Activated CD4-positive, alpha-beta T cell treated with anti-CD3 and anti-CD28 coated beads, Interleukin-2, amount 50 U/mL, for 24 hours (primary cell): ENCODE results near the gene PPP2R5A.

Experiments
- DNase-seq, 2 donors: peaks; one replicate each; pipeline ENCODE4 v3.0.0-alpha.2; 2020; ENCODE audit warnings: low read depth in 1 of 2, low spot score in 1 of 2

Gene PPP2R5A

DNA sequence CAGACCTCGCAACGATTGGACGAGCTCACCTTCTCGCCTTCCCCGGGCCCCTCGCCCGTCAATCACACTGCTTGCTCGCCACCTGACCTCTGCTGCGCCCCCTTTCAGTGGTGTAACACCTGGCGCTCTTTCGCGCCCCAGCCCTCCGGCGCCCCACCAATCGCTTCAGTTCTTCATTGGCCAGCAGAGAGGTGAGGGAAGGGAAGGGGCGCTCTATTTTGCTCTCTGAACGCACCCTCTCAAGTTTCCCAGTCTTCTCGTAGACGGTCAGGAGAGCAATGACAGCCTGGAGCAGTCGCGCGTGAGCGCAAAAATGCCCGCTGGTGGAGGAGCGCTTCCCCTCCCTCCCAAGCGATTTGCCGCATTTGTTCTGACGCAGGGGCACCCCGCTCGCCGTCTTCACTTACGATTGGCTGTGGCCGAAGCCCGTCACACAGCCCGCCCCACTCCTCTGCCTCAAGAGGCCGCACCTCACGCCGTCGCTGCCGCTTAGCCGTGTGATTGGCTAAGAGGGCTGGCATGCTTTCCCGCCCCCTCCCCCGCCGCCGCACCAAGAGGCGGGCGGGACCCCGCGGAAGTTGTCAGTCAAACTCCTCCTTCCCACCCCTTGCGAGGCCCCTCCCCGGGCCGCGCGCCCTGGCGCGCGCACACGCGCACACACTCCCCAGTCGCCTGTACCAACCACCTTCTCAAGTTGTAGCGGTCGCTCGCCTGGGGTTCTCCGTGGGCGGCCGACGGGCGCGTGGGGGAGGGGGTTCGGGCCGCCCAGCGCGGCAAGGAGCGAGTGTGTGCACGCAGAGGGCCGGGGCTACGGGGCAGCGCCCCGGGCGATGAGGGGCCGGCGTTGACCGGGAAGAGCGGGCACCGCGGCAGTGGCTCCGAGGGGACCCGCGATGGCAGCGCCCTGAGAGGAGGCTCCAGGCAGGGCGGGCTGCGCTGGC lies at the start of gene PPP2R5A:
PPP2R5A (plus strand) TSS at position 667 of the 941 bp plus-strand sequence. CDS start 701 bp downstream, outside the sequence.
- peak; percentile 93 to 97 for DNase-seq

DNA sequence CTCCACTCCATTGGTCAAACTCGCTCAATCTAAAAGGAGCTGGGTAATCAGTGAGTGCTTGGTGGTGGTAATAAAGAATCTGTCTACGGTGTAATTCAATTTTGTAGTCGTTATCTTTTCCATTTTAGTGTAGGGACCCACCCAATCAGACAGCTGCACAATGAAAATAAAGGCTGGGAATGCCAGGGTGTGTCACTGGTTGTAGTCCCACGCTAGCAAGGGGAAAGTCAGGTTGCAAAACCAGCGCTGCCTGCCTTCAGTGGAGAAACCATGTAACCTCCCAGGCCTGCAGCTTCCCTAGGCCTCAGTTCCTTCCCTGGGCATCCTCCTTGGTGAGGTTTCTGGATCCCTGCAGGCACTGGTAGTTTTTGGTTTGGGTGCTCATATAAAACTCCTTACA lies 49.4 kb upstream of the PPP2R5A start:
- no peak for DNase-seq

DNA sequence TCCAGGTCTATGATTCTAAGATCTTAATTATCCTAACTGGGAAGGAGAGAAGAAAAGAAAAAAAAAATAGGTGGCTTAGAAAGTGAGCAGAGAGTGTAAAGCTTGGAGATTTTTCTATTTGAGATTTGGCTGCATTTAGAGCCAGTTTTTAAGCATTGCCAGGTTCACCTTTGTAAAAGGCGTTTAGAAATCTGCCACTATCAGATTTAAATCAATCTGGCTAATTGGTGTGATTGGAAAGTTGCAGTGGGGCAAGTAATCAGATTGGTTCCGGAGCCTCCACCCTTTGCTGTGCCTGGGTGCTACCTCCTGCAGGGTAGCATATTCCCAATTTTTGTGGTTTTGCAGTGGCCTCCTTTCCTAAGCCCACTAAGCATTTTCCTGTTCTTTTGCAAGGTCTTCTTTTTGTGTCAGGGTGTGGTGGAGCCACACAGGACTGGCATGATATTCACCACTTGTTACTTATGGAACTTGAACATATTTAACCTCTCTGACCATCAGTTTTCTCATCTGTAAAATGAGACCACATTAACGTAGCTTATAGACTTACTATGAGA lies 48.5 kb upstream of the PPP2R5A start:
- DNase-seq, result no peak

DNA sequence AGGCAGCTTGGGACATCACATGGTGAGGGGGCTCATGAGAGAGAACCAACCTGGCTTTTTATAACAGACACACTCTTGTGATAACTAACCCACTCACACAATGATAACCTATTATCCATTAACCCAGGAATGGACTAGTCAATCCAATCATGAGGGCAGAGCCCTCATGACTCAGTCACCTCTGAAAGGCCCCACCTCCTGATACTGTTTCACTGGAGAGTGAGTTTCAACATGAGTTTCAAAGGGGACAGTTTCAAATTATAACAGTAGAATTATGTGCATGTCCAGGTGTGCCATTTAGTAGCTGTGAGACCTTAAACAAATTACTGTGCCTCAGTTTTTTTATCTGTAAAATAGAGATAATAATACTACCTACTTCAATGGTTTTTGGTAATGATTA lies 47.6 kb upstream of the PPP2R5A start:
- DNase-seq, result no peak

DNA sequence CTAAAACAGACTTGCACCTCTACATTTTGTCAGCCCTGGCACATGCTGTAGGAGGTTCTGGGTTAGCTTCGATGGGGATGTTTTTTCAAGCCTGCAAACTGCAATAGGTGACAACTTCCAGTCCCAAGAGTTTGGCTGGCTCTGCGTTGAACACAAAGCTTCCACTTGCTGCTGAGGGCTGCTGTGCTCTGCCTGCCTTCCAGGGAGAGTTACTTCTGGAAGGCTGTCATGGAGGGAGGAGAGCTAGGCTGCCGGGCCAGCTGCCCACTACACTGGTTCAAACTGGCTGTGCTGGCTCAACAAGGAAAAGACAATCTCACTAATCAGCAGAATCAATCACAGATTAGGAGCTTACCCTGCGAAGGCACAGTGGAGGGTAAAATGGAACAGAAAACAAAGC lies 46.7 kb upstream of the PPP2R5A start:
- no peak for DNase-seq

DNA sequence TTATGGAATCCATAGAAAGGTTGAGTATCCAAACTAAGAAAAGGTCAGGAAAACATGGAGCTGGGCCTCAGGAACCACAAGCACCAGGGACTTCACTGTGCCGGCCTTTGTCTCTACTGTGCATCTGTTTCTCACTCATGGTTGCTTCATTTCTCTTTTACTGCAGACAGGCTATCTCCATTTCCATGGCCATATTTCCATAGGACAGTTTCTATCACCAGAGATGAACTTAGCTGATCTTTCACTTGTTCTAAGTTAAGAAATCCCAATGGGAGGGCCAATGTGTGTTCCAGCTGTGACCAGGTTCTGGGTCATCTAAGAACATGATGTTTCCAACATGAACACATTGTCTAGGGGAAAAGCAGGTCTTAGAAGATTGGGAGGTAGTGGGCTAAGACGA lies 43.7 kb upstream of the PPP2R5A start:
- no peak for DNase-seq

DNA sequence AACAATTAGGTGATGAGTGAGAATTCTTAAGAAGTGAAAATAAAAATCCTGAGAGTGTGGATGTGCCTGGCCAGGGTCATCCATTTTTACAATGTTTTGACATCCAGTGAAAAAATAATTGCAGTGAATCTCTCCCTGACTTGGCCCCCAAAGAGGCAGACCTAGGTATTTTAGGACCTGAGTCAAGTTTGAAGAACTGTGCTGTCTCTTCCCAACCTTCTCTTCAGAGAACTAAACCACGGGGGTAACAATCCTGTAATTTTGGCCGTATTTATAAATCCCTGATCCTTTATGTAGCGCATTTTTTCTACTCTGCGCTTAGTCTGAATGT lies 43.3 kb upstream of the PPP2R5A start:
- no peak for DNase-seq

DNA sequence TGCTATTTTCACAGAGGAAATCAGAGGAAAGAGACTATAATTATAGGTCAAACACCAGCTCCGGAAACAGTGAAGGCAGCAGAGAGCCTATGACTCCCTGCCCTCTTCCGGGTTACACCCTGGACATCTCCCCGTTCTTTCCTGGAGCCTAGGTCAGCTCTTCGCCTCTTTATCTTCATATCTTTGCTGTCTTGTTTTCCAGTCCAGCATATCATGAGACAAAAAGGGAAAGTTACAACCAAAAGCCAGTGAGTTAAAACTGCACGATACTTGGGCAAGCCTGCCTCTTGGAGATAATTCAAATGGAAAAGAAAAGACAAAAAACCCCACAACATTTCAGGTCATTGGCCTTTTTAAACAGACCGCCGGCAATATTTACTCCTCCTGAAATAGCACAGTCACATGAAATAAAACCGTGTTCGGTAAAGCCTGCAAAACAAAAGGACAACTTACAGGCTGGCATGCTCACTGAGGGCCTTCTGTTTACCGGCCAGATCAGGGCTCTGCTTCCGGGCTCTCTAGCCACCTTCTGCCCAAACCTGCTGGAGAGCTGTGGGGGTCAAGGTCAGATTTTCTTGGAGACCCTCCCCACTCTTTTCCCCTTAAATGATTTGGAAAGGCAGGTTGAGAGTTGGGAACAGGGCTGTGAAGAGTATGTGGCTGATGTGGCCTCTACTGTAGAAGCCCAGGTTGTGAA lies 42.8 kb upstream of the PPP2R5A start:
- DNase-seq, result no peak

DNA sequence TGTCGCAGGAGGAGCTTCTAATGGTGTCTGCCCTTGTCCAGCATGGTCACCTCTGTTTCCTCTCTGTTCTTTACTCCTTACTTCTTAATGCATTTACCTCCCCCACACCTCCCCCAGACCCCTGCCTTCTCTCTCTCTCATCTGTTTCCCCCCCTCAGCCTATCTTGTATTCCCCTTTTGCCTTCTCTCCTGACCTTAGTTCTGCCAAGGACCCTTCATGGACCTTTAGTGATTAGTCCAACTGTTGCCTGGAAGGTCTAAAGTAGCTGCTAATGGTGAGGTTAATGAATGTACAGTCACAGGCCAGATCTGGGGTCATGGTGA lies 42.3 kb upstream of the PPP2R5A start:
- no peak for DNase-seq

DNA sequence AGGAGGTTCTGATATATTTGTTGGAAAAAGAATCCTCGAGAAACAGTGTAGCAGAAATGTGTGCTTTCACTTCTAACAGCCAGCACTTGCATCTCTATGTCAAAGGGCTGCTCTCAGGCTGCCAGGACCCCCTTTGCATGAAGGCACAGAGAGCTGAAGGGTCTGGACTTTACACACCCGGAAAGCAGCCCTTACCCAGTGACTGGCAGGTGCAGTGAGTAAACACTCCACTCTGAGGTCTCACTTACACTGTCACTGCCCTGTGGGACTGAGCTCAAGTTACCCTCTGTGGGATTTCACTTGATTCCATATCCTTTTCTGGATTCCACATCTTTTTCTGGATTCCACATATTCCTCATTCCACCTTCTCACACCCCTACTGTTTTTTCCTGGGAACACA lies 40.8 kb upstream of the PPP2R5A start:
- no peak for DNase-seq

DNA sequence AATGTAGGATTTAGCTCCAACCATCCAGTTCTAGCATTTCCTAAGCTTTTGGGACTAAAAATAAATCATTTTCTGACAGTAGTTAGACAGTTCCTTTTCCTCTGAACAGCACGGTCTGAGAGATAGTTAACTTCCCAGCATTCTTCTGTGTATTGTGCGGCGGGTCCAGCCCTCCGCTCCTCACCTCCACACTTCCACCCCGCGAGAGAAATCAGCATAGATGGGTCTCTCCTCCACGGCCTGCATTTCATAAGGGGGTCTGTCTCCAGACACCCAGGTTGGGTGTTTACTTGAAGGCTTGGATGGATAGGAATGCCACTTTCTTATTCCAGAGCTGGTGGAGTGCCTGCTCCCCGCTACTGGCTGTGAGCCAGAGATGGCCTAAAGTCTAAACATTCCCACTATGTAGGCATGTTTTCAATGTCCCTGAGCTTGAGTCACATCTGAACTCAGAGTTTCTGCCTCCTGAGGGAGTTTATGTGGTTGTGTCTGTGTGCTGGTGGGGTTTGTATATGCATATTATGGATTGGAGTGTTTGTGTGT lies 38.0 kb upstream of the PPP2R5A start:
- DNase-seq, result no peak

DNA sequence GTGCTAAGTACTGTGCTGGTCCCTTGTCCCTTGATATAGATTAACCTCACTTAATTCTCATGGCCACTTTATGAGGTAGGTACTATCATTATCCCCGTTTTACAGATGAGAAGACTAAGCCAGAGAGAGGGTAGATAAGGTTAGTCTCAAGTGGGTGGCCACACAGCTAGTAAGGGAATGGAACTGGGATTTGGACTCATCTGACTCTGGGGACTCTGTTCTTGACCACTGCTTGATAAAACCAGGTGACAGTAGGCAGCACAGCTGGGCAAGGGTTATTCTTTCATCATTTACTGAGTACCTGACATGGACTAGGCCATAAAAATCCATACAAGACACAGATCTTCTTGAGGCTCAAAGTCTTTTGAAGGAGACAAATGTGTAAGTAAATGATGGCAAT lies 37.2 kb upstream of the PPP2R5A start:
- DNase-seq, result no peak

DNA sequence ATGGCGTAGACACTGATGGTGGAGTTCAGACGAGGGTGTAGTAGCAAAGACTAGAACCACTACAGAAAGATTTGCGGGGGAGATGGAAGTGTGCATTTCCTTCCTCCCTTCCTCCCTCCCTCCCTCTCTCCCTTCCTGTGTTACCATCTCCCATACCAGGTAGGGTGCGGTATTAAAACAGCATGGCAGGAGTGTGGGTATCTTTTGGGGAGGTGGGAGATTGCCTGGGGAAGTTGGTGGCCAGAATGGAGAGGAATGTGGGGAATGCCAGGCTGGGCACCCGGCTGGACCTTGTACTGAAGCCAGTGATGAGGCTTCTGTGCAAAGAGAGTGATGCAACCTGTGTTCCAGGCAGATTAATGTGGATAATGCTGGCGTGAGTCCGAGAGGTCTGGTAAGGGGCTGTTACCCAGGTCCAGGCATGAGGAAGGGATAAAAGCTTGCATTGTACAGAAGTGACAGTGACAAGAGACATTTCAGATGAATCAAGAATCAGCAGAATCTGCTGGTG lies 30.3 kb upstream of the PPP2R5A start:
- DNase-seq, result no peak

DNA sequence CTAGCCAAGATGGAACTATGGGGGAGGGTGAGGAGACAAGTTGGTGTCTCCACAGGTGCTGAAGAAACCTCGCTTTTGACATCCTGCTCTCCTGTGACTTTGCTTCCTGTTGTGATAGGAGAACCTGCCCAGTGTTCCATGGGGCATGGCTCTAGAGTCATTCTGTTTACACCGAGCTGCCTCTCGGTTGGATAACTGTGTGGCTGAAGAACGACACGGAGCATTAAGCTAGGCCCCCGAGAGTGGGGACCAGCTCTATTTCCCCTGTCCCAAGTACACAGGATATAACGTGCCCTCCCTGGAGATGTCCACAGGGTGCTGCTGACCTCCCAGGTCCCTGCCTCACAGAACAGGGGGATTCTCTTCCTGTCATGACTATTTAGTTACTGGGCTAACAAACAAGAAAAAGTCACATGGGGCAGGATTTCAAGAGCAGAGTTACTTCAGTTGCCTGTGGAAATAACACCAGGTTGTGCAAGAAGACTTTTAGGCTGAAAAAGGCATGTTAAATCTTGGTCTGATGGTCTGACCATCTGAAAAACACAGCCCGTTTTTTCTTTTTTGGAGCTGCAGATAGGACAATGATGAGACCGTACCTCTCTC lies 29.4 kb upstream of the PPP2R5A start:
- no peak for DNase-seq

DNA sequence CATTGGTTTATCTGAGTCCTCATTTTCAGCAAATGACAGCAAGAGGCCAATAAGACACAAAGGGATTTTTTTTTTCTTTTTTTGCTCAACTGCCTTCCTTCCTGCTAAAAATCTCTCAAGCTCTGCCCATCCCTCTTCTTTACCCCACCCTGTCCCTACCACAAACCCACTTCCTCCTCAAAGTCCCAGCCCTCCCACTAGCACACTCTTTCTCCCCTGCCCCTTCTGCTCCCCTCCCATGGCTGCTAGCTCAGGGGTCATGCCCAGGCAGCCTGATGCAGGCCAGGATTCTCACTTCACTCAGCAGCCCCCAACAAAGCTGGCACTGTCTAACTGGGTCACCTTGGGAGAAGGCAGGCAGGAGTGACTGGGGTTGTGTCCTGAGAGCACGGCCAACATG lies 28.8 kb upstream of the PPP2R5A start:
- no peak for DNase-seq

DNA sequence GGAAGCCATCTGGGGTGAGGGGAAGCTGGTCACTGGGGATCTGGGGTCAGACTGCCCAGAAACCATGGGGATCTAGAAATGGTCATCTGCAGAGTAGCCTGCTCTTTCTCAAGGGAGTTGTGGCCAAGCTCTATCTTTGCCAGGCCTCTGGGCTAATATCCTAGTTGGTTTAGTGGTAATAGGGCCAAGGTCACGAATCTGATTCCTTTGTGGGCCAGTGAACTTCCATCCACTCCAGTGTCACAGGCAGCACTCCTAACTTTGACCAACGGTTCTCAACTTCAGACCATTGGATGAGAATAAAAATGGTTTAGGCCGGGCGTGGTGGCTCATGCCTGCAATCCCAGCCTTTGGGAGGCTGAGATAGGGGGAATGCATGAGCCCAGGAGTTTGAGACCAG lies 28.1 kb upstream of the PPP2R5A start:
- DNase-seq, result no peak

DNA sequence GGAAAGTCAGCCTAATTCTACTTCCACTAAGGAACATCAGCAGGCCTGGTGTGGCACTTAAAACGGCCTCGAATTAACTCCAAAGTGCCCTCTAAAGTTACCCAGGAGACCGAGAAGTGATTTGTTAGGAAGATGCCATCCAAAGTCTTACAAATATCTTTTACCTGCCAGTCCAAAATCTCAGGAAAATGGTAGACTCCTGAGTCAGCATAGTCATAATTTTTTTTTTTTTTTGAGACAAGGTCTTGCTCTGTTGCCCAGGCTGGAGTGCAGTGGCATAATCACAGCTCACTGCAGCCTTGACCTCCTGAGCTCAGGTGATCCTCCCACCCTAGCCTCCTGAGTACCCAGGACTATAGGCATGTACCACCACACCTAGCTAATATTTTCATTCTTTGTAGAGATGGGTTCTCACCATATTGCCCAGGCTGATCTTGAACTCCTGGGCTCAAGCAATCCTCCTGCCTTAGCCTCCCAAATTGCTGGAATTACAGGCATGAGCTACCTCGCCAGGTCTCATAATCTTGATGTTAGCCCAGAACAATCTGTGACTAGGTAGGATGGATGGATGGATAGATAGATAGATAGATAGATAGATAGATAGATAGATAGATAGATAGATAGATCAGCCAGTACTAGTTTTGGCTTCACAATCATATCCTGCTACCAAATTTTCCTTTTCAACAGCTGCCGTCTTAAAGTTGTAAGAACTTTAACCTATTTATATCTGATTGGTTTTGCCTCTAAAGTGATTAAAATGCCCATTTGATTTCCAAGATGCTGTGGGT lies 25.3 kb upstream of the PPP2R5A start:
- DNase-seq, result no peak

DNA sequence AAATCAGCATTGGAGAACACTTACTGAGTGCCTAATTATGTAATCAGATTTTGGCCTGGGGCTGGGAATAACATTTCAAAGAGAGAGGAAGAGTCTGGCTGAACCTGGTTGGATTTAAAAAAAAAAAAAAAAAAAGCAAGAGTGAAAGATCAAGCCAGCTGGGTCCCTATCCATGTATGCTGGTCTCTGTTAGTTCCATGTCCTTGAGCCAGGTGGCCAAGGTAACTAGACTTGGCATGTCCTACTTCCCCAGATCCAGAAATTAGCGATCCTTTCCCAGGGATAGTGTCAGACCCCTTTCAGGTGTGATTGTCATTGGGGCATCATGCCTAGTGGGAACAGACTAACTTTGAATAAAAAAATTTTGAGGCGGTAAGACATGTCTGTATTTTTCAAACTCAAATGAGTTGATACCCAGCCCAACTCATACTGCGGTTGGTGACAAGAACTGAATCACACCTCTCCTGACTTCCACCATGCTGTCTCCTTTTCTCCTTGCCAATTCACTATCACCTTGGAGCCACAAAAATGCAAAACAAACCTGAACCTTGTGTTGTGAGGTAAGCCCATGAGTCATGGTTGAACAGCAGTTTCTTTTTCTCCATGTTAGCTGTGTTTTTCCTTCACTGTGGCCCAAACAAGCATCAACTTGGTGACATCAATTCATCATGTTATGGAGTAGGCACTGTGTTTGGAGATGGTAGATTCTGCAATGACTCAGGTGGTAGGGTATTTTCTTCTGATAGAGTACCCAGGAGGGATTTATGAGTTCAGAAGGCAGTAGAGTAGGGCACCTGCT lies 24.5 kb upstream of the PPP2R5A start:
- DNase-seq, result no peak

DNA sequence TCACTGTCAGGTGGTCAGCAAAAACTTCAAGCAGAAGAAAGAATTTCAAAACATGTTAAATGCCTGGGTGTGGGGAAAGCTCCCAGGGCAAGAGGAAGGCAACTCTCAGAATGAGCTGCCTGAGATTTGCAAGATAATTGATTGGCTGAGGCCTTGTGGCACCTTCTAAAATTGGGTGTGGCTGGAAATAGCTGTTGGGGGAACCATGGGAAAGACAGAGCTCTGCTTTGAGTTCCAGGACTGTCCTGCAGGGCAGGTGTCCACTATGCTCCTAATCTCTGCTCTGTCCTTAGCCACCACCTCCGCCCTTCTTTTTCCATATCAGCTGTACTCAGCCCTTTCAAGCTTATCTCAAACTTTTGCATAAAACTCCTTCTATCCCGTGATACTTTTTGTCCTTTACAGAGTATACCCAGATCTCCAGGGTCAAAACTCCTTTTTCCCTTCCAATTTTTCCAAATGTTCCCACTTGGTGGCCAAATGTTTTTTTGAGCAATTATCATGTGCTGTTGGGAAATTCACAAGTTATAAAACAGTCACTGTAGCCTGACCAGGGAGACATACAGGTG lies 23.8 kb upstream of the PPP2R5A start:
- no peak for DNase-seq

DNA sequence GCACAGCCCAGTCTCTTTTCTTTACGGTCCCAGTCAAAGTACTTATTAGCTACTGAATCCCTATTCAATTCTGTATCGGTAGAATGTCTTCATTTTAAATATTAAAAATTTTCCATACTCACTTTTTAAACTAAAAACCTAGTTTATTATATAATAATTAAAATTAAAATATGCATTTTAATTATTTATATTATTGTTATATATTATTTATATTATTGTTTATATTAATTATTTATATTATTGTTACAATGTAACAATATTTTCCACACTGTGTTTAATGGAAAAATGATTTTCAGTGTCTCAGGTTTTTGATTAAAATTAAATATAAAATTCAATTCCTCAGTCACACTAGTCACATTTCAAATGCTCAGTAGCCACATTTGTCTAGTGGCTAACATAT lies 18.2 kb upstream of the PPP2R5A start:
- DNase-seq, result no peak
